ENCODE measurements around the gene CPNE2.

Gene CPNE2

GRCh38 chr16:57166951-57167350 lies 74.6 kb downstream of the CPNE2 start:
- TF ChIP-seq GATA3 (IDR thresholded peaks at IDR 0.05; ENCODE audit: low read depth, low read length) (no peak), GATA2 (IDR thresholded peaks at IDR 0.05; ENCODE audit: low read depth, low read length) (no peak)

DNA sequence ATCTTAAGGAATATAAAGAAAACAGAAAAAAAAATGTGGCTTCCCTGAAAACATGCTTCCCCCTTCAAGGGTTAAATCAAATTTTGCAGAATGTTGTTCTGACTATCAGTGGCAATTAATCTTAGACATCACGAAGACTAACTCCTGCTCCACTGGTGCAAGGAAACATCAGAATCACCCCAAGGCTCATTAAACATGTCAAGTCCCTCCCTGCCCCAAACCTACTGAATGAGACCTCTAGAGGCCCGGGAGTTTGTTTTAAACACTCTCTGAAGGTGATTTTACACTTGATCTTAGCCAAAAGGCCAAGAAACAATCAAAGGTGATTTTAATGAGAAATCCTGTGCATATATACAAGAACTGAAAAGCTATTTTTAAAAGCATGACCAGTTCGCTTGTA lies 75.2 kb downstream of the CPNE2 start:
- TF ChIP-seq GATA2 (IDR thresholded peaks at IDR 0.05; ENCODE audit: low read depth, low read length) (no peak), GATA3 (IDR thresholded peaks at IDR 0.05; ENCODE audit: low read depth, low read length) (no peak)

GRCh38 chr16:57167953-57168352 lies 75.6 kb downstream of the CPNE2 start:
- TF ChIP-seq GATA2 (IDR thresholded peaks at IDR 0.05; ENCODE audit: low read depth, low read length) (no peak), GATA3 (IDR thresholded peaks at IDR 0.05; ENCODE audit: low read depth, low read length) (no peak)

DNA sequence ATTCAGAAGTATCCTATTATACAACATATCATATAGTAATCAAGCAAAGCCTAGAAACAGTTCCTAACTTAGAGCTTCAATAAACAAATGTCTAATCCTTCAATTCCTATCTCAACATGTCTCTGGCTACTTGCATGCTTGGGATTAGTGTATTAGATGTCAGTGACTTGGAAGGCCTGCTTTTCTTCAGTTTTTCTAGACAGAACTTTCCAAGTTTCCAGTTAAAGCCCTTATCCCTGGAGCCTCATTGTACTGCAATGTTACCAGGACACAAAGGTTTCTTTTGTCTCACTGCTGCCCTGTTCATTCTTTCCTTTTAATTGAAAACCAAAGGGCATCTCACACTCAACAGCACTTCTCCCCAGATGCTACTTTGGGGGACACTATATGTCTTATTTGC lies 76.9 kb downstream of the CPNE2 start:
- TF ChIP-seq GATA2 (IDR thresholded peaks at IDR 0.05; ENCODE audit: low read depth, low read length) (no peak), GATA3 (IDR thresholded peaks at IDR 0.05; ENCODE audit: low read depth, low read length) (no peak)

DNA sequence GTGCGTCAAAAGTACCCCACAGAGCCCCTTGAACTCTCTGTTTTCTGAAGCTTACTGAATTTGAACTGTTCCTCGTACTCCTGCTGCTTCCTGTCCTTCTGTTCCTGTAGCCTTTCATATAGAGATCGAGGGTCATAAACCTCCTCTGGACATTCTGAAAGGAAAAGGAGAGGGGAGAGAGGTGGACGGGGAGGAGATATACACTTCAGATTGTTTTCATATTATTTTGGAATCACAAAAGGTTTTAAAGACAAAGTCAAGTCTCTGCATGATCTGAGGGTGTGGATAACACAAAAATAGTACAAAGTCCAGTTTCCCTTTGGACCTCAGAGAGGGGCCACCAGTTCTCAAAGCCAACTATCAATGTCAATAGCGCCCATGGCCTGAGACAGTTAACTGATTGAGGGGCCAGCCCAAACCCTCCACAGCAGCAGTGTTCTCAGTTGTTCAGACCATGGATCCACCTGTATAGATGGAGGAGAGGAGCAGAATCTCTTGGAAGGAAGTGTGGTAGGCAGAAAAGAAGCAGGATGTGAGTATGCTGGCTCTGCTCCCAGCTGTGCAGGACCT lies 80.4 kb downstream of the CPNE2 start:
- TF ChIP-seq GATA3 (IDR thresholded peaks at IDR 0.05; ENCODE audit: low read depth, low read length) (no peak), GATA2 (IDR thresholded peaks at IDR 0.05; ENCODE audit: low read depth, low read length) (no peak)

GRCh38 chr16:57175896-57176295 lies 83.5 kb downstream of the CPNE2 start:
- TF ChIP-seq GATA3 (IDR thresholded peaks at IDR 0.05; ENCODE audit: low read depth, low read length), result no peak
- no peak for TF ChIP-seq GATA2 (IDR thresholded peaks at IDR 0.05; ENCODE audit: low read depth, low read length)

- TF ChIP-seq GATA3 (IDR thresholded peaks at IDR 0.05; ENCODE audit: low read depth, low read length) (no peak), GATA2 (IDR thresholded peaks at IDR 0.05; ENCODE audit: low read depth, low read length) (no peak)
Observed at GRCh38 chr16:57178196-57178595, 85.8 kb downstream of the CPNE2 start.

DNA sequence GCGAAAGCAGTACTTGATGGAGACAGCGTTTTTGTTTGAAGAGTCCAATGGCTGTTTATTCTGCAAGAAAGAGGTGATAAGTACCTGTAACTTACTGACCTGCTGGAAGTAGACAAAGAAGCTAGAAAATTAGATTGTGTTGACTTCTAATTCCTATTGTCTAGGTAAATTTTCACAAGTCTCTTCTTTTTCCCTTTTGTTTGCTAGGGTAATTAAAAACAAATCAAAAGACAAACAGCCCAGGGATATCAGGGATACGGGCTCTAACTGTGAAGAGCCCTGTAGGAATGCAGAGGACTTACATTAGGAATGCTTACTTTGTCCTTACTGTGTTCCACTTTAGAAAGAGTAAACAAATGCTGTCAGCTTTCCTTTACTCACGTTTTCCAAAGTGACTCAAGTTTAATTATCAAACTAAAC lies 86.4 kb downstream of the CPNE2 start:
- TF ChIP-seq GATA3 (IDR thresholded peaks at IDR 0.05; ENCODE audit: low read depth, low read length), result no peak
- TF ChIP-seq GATA2 (IDR thresholded peaks at IDR 0.05; ENCODE audit: low read depth, low read length), result no peak

- TF ChIP-seq GATA3 (IDR thresholded peaks at IDR 0.05; ENCODE audit: low read depth, low read length) (no peak), GATA2 (IDR thresholded peaks at IDR 0.05; ENCODE audit: low read depth, low read length) (no peak)
Observed at GRCh38 chr16:57179215-57179828, 86.9 kb downstream of the CPNE2 start.

- TF ChIP-seq GATA3 (IDR thresholded peaks at IDR 0.05; ENCODE audit: low read depth, low read length) (no peak), GATA2 (IDR thresholded peaks at IDR 0.05; ENCODE audit: low read depth, low read length) (no peak)
Observed at GRCh38 chr16:57184113-57184512, 91.7 kb downstream of the CPNE2 start.

- TF ChIP-seq GATA3 (IDR thresholded peaks at IDR 0.05; ENCODE audit: low read depth, low read length) (no peak), GATA2 (IDR thresholded peaks at IDR 0.05; ENCODE audit: low read depth, low read length) (no peak)
Observed at GRCh38 chr16:57184887-57185445, 92.6 kb downstream of the CPNE2 start.

DNA sequence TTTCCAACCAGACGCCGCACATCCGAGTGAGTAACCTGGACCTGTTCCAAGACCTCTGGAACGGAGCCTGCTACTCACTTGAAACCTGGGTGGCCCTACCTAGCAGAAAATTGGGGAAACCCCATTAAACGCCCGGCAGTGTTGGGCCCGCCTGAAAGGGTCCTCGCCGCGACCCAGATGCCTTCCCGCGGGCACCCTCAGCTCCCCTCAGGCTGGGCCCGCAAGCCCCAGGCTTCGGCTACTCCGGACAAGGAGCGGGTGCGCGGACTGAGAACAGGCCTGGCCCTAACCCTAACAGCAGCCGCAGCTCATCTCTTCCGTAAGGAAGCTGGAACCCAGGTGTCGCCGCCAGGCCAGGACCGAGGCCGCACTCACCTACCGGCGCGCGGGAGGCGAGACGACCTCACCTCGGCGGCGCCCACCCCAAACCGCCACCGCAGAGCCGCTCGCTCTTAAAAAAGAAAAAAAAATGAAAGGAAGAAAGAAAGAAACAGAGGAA lies 93.1 kb downstream of the CPNE2 start:
- no peak for TF ChIP-seq GATA3 (IDR thresholded peaks at IDR 0.05; ENCODE audit: low read depth, low read length)
- no peak for TF ChIP-seq GATA2 (IDR thresholded peaks at IDR 0.05; ENCODE audit: low read depth, low read length)

DNA sequence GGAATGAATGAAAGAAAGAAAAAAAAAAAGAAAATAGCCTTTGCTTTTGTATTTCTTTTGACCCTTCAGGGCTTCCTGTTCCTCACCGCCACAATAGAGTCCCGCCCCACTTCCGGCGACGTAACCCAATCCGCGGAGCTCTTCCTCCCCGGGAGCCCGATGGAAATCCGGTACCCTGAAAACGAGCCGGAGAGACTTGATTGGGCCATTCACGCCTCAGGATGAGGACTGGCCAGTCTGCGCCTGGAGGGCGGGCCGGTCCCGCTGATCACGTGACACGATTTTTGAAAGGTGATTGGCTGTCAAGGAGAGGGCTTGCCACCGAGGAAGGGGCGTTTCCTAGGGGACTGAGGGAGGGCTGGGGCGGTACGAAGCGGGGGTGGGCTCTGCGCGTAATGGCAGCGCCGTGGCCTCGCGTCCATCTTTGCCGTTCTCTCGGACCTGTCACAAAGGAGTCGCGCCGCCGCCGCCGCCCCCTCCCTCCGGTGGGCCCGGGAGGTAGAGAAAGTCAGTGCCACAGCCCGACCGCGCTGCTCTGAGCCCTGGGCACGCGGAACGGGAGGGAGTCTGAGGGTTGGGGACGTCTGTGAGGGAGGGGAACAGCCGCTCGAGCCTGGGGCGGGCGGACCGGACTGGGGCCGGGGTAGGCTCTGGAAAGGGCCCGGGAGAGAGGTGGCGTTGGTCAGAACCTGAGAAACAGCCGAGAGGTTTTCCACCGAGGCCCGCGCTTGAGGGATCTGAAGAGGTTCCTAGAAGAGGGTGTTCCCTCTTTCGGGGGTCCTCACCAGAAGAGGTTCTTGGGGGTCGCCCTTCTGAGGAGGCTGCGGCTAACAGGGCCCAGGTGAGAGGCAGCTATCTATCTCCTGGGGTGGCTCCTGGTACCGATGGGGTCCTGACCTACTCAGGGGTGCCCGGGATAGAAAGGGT lies 93.8 kb downstream of the CPNE2 start, which contains the start of the genes PSME3IP1 and RSPRY1:
PSME3IP1 (minus strand) TSS at position 95 of the 927 bp plus-strand sequence. CDS start 12,185 bp downstream, outside the sequence.
RSPRY1 (plus strand) TSS at position 385 of the 927 bp plus-strand sequence. CDS start 18,330 bp downstream, outside the sequence.
- no peak for TF ChIP-seq GATA3 (IDR thresholded peaks at IDR 0.05; ENCODE audit: low read depth, low read length)

Measured in SH-SY5Y (cell line).